Uterus (tissue), 4 donors: Measurements from ENCODE around the gene RIMS4. TPM values are rescaled to one million over a fixed set of nuclear protein-coding genes. Genes with fewer than 3 reads are reported as not detected.
A peak's percentile ranks its signal among the peaks of the same experiment; 100 is the strongest.

Experiments used
- DNase-seq, 2 donors: peaks; one replicate each; pipeline ENCODE4 v3.0.0-alpha.2; 2019 to 2020
- H3K27ac ChIP-seq, 2 donors: fragments of 200-600 bp; sonication (generic); 1 replicate in 1 of 2; 2 replicates in 1 of 2; pipeline ENCODE4 v1.5.1; 2016 to 2018
- H3K27me3 ChIP-seq, 2 donors: fragments of 200-600 bp; sonication (generic); one replicate each; pipeline ENCODE4 v1.5.1; 2018 to 2019; ENCODE audit warnings: control low read depth in 1 of 2
- H3K36me3 ChIP-seq, 2 donors: fragments of 200-600 bp; sonication (generic); one replicate each; pipeline ENCODE4 v1.5.1; 2019; ENCODE audit warnings: control low read depth in 1 of 2
- H3K4me1 ChIP-seq, 2 donors: fragments of 200-600 bp; sonication (generic); one replicate each; pipeline ENCODE4 v1.5.1; 2018 to 2019; ENCODE audit warnings: control low read depth in 1 of 2
- H3K4me3 ChIP-seq, 2 donors: fragments of 200-600 bp; sonication (generic); 1 replicate in 1 of 2; 2 replicates in 1 of 2; pipeline ENCODE4 v1.5.1; 2018 to 2019; ENCODE audit warnings: mild to moderate bottlenecking in 1 of 2
- H3K9me3 ChIP-seq, 2 donors: fragments of 200-600 bp; sonication (generic); one replicate each; pipeline ENCODE4 v1.5.1; 2019; ENCODE audit warnings: control low read depth in 1 of 2
- POLR2A ChIP-seq, 2 donors: fragments of 450-650 bp; IDR thresholded peaks; one replicate each; pipeline ENCODE4 v1.6.1; 2016; ENCODE audit warnings: antibody characterized with exemption in 2 of 2, mild to moderate bottlenecking in 1 of 2, moderate library complexity in 1 of 2
- intact Hi-C: fragments of 100-400 bp; cut with DNase I; formaldehyde crosslinking; loops from one replicate; pipeline ENCODE4 v1.15.1; 2023; ENCODE audit warnings: low total_unique reads
- total RNA-seq, 4 donors: library from RNA; depleted of rRNA in 3 of 4; stranded (reverse); fragments of >200 nt in 3 of 4; gene quantifications; one replicate each; pipeline versions ENCODE4 v1.1.0 to v1.2.4, GENCODE V29; 2014 to 2023
- TF ChIP-seq, protein P1 (sequence below), 4 experiments: fragments of 200-600 bp in 2 of 4; fragments of 450-650 bp in 2 of 4; sonication (generic) in 2 of 4; IDR thresholded peaks; one replicate each; pipeline ENCODE4 v1.5.1; 2016 to 2019; ENCODE audit warnings: antibody characterized with exemption in 4 of 4, mild to moderate bottlenecking in 2 of 4, moderate library complexity in 1 of 4
- donor health status: DM: yes; HTN: yes; CAD: no.

The RIMS4 gene
- total RNA-seq, 4 donors from 2014 or later, result 0.26 to 5.3 (median 0.61) TPM

DNA sequence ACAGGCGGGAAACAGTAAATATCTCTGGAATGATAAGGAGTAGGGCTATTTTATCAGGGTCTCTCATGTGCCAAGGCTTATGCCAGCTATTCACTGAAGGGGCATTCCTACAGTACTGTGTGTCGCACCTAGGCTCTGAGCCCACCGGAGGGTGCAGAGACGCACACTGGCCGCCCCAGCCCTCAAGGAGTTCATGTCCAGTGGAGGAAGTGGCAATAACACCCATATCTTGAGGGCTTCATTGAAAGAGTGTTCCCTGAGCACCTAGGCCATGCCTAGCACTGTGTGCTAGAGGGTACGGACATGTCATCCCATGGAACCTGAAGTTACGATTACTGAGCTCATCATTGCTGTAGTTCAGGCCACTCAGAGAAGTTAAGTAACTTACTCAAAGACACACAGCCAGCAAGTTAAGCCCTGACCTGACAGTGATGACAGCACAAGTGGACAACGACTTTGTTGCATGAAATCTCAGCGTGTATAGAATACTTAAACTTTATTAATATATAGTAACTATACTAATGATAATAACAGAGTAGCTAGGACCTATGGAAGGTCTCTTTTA, 86.5 kb downstream of the RIMS4 start:
- H3K27me3 ChIP-seq, result no peaks in the 10 kb centered on the region
- H3K27ac ChIP-seq, result no peak overlapping the region
- TF ChIP-seq, protein P1, sequence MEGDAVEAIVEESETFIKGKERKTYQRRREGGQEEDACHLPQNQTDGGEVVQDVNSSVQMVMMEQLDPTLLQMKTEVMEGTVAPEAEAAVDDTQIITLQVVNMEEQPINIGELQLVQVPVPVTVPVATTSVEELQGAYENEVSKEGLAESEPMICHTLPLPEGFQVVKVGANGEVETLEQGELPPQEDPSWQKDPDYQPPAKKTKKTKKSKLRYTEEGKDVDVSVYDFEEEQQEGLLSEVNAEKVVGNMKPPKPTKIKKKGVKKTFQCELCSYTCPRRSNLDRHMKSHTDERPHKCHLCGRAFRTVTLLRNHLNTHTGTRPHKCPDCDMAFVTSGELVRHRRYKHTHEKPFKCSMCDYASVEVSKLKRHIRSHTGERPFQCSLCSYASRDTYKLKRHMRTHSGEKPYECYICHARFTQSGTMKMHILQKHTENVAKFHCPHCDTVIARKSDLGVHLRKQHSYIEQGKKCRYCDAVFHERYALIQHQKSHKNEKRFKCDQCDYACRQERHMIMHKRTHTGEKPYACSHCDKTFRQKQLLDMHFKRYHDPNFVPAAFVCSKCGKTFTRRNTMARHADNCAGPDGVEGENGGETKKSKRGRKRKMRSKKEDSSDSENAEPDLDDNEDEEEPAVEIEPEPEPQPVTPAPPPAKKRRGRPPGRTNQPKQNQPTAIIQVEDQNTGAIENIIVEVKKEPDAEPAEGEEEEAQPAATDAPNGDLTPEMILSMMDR (IDR thresholded peaks at IDR 0.05), result no peak
- peaks cover 0 to 4% of the 10 kb centered on the region in 2 donors for H3K4me1 ChIP-seq
- H3K9me3 ChIP-seq, result no peaks in the 10 kb centered on the region
- intact Hi-C loops, result no loop called here
- no peak for DNase-seq
- no peak overlapping the region for H3K4me3 ChIP-seq
- H3K36me3 ChIP-seq, result no peaks in the 10 kb centered on the region

DNA sequence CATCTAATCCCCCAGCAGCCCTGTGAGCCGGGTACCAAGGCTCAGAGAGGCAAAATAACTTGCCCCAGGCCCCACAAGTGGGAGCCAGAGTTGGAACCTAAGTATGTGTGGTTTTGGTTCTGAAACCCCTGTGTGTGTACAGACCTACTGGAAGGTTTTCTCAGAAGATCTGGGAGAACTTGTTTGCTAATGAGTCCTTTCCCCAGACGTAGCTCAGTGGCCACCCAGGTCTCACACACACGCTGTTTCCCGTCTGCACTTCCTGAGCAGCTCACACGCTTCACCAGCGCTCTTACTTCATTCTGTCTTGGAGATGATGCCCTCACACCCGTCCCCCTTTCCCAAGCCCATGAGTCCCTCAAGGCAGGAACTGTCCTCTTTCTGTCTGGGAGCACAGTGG, 87.0 kb downstream of the RIMS4 start:
- Histone ChIP-seq H3K27me3 (no peaks in the 10 kb centered on the region), H3K27ac (no peak overlapping the region), H3K9me3 (no peaks in the 10 kb centered on the region), H3K4me1 (peaks cover 0 to 4% of the 10 kb centered on the region in 2 donors), H3K36me3 (no peaks in the 10 kb centered on the region), H3K4me3 (no peak overlapping the region)
- no peak for DNase-seq
- TF ChIP-seq POLR2A (IDR thresholded peaks at IDR 0.05), result no peak
- TF ChIP-seq, protein P1 (IDR thresholded peaks at IDR 0.05), result no peak
- intact Hi-C loops, result no loop called here

DNA sequence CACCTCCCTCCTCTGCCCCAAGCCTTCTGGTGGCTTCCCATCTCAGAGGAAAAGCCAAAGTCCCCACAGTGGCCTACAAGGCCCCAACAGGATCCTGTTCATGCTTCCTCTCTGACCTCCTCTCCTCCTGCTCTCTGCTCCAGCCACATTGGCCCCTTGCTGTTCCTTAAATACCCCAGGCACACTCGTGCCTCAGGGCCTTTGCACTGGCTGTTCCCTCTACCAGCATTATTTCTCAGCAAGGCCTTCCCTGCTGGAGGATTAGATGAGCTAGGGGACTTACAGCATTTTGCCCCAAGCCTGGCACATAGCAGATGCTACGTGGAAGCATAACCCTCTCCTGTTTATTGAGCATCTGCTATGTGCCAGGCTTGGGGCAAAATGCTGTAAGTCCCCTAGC, 87.4 kb downstream of the RIMS4 start:
- DNase-seq, result no peak
- intact Hi-C loops, result no loop called here
- Histone ChIP-seq H3K27ac (no peak overlapping the region), H3K4me3 (no peak overlapping the region), H3K9me3 (no peaks in the 10 kb centered on the region), H3K36me3 (no peaks in the 10 kb centered on the region), H3K27me3 (no peaks in the 10 kb centered on the region), H3K4me1 (peaks cover 0 to 4% of the 10 kb centered on the region in 2 donors)
- no peak for TF ChIP-seq POLR2A (IDR thresholded peaks at IDR 0.05)
- TF ChIP-seq, protein P1 (IDR thresholded peaks at IDR 0.05), result no peak

DNA sequence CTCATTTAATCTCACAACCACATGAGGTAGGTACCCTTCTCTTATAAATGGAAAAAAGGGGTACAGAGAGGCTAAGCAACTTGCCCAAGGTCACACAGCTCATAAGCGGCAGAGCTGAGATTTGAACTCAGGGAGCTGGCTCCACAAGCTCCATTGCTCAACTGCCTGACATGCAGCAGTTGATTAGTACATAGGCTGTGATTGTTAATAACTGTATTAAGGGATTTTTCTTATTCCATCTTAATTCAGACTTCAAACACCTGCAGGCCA, 88.6 kb downstream of the RIMS4 start:
- intact Hi-C loops, result no loop called here
- no peaks in the 10 kb centered on the region for H3K36me3 ChIP-seq
- no peak overlapping the region for H3K4me3 ChIP-seq
- peak overlapping the region in 1 of 2 donors; percentile 42 for H3K27ac ChIP-seq
- no peak for DNase-seq
- TF ChIP-seq, protein P1 (IDR thresholded peaks at IDR 0.05), result no peak
- no peak for TF ChIP-seq POLR2A (IDR thresholded peaks at IDR 0.05)
- no peaks in the 10 kb centered on the region for H3K9me3 ChIP-seq
- H3K27me3 ChIP-seq, result no peaks in the 10 kb centered on the region
- peaks cover 0 to 4% of the 10 kb centered on the region in 2 donors for H3K4me1 ChIP-seq

DNA sequence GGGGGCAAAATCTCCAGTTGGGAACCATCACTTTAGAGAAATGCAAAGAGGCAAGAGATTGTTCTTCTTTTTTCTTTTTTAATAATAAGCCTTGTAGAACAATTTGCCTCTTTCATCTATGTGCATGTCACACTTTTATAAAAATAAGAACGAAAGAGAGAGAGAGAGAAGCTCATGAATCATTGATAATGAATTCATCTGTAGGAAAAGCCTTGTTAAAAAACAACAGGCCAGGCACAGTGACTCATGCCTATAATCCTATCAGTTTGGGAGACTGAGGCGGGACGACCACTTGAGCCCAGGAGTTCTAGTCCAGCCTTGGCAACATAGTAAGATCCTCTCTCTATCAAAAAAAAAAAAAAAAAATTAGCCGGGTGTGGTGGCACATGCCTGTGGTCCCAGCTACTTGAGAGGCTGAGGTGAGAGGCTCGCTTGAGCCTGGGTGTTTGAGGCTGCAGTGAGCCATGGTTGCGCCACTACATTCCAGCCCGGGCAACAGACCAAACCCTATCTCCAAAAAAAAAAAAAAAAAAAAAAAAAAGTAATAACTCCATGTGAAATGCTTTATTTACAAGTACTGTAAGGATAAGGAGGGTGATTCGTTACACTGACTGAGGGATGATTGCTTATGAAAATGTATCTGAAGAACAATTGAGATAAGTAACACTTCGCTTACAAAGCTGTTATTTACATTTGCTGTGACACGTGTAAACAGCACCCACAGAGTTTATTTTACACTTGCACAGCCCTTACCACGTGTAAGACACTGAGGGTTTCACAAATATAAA, 89.2 kb downstream of the RIMS4 start:
- intact Hi-C loops, result no loop called here
- Histone ChIP-seq H3K27me3 (no peaks in the 10 kb centered on the region), H3K4me1 (peaks cover 0 to 9% of the 10 kb centered on the region in 2 donors), H3K36me3 (no peaks in the 10 kb centered on the region), H3K4me3 (no peak overlapping the region), H3K27ac (peak overlapping the region; percentile 53 to 68), H3K9me3 (no peaks in the 10 kb centered on the region)
- peak; percentile 60 to 64 for DNase-seq
- TF ChIP-seq, protein P1 (IDR thresholded peaks at IDR 0.05), result no peak
- no peak for TF ChIP-seq POLR2A (IDR thresholded peaks at IDR 0.05)
